Stimulated activated memory B cell treated with anti-CD40 and anti-IgM and Interleukin-4, amounts not matched to agents 10 μg/mL and 1 μg/mL and 100 μg/mL, for 72 hours (primary cell): ENCODE measurements around the gene GLYAT.

ENCODE experiments used
- ATAC-seq: fragments of 150-1000 bp; cut with Tn5 transposase; 2 replicates; pipeline ENCODE4 v1.10.0; 2021
- H3K27ac Mint-ChIP-seq: one replicate; pipeline ENCODE4 v1.8.0; 2022; ENCODE audit warnings: mild to moderate bottlenecking, mixed read lengths
- H3K27me3 Mint-ChIP-seq: one replicate; pipeline ENCODE4 v1.8.0; 2022; ENCODE audit warnings: mixed read lengths
- H3K36me3 Mint-ChIP-seq: one replicate; pipeline ENCODE4 v1.8.0; 2022; ENCODE audit warnings: mixed read lengths
- H3K4me1 Mint-ChIP-seq: one replicate; pipeline ENCODE4 v1.8.0; 2022; ENCODE audit warnings: mixed read lengths
- H3K4me3 Mint-ChIP-seq: one replicate; pipeline ENCODE4 v1.8.0; 2022; ENCODE audit warnings: mild to moderate bottlenecking, moderate library complexity, mixed read lengths
- H3K9me3 Mint-ChIP-seq: one replicate; pipeline ENCODE4 v1.8.0; 2022; ENCODE audit warnings: mixed read lengths

The GLYAT gene

GRCh38 chr11:58763120-58763490, 31.4 kb upstream of the GLYAT start:
- no peaks in the 10 kb centered on the region for H3K9me3 Mint-ChIP-seq
- H3K27me3 Mint-ChIP-seq, result peaks cover 39% of the 10 kb centered on the region
- H3K27ac Mint-ChIP-seq, result no peak overlapping the region
- H3K36me3 Mint-ChIP-seq, result no peaks in the 10 kb centered on the region
- no peaks in the 10 kb centered on the region for H3K4me1 Mint-ChIP-seq
- ATAC-seq, result no peak
- no peak overlapping the region for H3K4me3 Mint-ChIP-seq

DNA sequence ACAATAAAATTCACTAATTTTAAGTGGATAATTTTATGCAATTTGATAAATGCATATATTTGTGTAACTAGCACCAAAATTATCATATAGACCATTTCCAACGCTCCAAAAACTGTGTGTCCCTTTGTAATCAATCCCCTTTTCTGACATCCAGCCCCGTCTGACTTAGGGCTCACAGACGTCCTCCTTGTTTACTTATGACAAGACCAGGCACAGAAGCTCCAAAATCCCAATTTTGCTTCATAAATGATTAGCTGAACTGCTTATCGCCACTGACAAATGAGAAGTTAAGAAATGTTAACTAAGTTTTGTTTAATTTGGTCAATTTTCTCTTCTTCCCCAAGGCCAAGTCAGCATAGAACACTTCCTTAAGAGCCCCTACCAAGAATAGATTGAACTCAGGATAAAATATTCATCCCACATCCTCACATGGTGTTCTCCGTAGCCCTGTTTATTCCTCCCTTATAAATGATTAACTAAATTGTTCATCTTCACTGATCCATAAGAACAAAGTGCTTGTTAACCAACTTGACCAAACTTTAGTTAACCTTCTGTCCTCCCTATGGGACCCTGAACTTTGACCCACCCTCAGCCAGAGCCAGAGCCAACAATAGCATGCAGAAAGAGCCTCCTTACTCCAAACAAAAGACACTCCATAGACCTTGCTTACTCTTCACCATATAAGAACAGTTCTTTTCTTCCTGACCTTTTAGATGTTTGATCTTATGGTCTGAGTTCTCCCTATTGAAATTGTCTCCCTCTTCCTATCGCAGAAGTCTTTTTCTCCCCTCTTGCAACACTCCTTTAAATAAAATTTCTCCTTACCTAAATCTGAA, 30.8 kb upstream of the GLYAT start:
- Mint-ChIP-seq H3K36me3 (no peaks in the 10 kb centered on the region), H3K9me3 (no peaks in the 10 kb centered on the region), H3K27me3 (peaks cover 39% of the 10 kb centered on the region), H3K27ac (no peak overlapping the region), H3K4me3 (no peak overlapping the region), H3K4me1 (no peaks in the 10 kb centered on the region)
- ATAC-seq, result no peak

- Mint-ChIP-seq H3K27ac (no peak overlapping the region), H3K9me3 (no peaks in the 10 kb centered on the region), H3K4me3 (no peak overlapping the region), H3K4me1 (no peaks in the 10 kb centered on the region), H3K36me3 (no peaks in the 10 kb centered on the region), H3K27me3 (peaks cover 10% of the 10 kb centered on the region)
- ATAC-seq, result no peak
These were observed 25.7 kb upstream of the GLYAT start for GRCh38 chr11:58757439-58757838.

DNA sequence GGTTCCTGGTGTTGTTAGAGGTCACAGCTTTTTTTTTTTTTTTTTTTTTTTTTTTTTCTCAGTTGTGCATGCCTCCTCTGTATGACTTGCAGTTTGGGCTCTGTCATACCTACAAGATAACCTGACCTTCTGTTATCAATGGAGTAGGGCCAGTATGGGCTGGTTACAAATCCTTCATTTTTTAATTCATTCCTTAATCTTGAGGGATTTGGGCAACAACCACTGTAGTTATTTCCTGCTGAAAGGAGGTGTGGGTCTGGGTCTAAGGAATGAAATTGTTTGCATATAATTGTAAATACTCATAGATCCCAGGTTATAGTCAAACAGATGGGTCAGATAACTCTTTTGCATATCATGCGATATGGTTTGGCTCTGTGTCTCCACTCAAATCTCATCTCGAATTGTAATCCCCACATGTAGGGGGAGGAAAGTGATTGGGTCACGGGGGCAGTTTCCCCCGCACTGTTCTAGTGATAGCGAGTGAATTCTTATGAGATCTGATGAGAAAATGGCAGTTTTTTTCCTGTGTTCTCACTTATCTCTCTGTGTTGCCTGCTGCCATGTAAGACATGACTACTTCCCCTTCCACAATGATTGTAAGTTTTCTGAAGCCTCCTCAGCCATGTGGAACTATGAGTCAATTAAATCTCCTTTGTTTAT, 14.1 kb upstream of the GLYAT start:
- H3K4me3 Mint-ChIP-seq, result no peak overlapping the region
- H3K36me3 Mint-ChIP-seq, result peaks cover 4% of the 10 kb centered on the region
- H3K27ac Mint-ChIP-seq, result no peak overlapping the region
- ATAC-seq, result no peak
- H3K4me1 Mint-ChIP-seq, result no peaks in the 10 kb centered on the region
- H3K9me3 Mint-ChIP-seq, result peaks cover 15% of the 10 kb centered on the region
- peaks cover 69% of the 10 kb centered on the region for H3K27me3 Mint-ChIP-seq

DNA sequence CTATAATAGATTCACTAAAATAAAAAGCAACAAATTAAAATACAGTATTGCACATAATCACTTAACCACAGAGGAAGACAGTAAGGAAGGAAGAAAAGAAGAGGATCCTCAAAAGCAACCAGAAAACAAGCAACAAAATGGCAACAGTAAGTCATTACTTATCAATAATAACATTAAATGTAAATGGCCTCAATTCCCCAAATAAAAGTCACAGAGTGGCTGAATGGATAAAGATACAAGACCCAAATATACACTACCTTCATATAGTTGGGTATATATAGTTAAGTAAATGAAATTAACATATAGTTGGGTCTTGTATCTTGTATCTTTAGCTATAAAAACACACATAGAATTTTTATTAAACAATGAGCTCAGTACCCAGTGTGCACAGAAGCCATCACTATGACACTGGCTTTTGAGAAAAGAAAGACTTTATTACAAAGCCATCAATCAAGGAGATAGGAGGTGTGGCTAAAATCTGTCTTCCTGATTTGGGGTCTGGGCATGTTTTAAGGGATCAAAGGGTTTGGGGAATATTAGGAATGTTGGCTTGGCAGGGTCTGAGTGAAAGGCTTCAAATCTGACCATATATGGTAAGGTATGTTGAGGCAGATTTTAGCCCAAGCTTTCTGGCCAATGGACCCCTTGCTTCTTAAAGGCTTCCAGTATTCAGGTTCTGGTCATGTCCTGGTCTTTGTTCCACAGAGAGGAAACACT, 13.4 kb upstream of the GLYAT start:
- no peak overlapping the region for H3K4me3 Mint-ChIP-seq
- H3K4me1 Mint-ChIP-seq, result no peaks in the 10 kb centered on the region
- peaks cover 16% of the 10 kb centered on the region for H3K9me3 Mint-ChIP-seq
- H3K27me3 Mint-ChIP-seq, result peaks cover 69% of the 10 kb centered on the region
- H3K27ac Mint-ChIP-seq, result no peak overlapping the region
- ATAC-seq, result no peak
- H3K36me3 Mint-ChIP-seq, result peaks cover 6% of the 10 kb centered on the region

DNA sequence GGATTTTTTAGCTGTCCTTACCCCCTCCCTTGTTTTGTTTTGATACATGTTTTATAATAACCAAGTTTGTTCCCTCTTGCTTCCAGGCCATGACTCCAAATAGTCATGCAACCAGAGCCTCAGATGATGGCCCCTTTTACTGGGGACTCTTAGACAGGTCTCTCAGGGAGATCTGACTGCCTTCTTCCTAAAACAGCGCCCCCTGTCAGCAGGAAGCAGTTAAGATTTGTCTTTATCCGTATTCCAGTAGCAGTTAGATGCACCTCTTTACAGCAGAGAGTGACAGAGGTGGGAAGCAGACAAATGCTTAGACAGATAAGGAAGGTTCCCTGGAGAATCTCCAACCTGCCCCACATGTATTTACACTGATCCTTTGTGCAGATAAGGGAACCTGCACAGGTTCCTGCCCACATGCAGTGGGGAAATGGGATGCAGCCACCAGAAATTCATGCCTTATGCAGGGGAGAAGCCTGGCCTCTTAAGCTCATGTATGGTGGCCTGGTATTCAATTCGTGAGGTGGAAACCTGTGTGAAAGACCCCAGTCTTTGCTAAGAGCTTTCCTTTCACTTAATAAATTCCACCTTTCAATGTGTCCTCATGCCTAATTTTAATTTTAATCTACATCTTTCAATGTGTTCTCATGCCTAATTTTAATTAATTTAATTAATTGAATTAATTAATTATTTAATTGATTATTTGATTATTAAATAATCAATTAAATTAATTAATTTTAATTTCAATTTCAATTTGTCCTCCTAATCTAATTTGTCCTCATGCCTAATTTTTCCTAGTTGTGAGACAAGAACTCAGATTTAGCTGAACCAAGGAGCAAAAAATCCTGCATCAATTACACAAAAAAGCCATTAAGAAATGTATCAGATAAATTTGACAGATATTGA, 11.5 kb upstream of the GLYAT start:
- no peak overlapping the region for H3K27ac Mint-ChIP-seq
- peaks cover 6% of the 10 kb centered on the region for H3K36me3 Mint-ChIP-seq
- H3K27me3 Mint-ChIP-seq, result peaks cover 75% of the 10 kb centered on the region
- peaks cover 18% of the 10 kb centered on the region for H3K9me3 Mint-ChIP-seq
- no peak overlapping the region for H3K4me3 Mint-ChIP-seq
- no peaks in the 10 kb centered on the region for H3K4me1 Mint-ChIP-seq
- no peak for ATAC-seq

DNA sequence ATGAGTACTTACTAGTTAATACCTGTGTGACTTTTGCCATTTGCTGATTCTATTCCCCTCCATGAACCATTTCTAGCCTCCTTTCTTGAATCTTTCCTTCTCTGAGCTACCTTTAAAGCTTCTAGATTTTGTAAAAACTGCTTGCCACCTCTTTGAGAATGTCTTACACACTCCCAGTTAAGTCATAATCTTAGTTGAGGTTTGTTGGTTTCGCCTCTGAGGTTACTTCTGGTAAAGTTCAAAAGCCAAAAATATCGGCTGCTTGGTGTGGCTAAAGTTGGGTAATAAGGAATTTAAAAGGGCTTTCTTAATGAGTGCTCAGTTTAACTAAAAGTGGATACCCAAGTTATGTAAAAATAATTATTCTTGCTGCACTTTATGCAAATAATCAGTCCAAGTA, 10.4 kb upstream of the GLYAT start:
- Mint-ChIP-seq H3K4me3 (no peak overlapping the region), H3K9me3 (peaks cover 18% of the 10 kb centered on the region), H3K36me3 (peaks cover 6% of the 10 kb centered on the region), H3K27me3 (peaks cover 70% of the 10 kb centered on the region), H3K4me1 (no peaks in the 10 kb centered on the region), H3K27ac (no peak overlapping the region)
- ATAC-seq, result no peak

DNA sequence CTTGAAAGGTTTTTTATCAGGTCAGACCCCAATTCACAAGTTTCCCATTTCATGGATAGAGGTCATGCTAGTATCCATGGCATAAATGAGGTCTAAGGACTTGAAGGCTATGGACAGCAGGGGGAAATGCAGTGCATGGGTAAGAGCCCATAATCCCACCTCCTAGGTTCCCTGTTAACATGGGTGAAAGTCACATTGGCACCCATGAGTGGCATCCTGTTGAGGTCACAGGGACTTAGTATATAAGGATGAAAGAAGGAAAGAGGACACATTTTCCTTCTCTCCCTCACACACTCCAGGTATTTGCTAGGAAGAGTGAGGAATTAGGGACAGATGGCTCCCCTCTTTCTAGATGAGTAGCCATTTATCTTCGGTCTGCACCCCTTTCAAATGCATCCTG, 9.4 kb upstream of the GLYAT start:
- Mint-ChIP-seq H3K4me1 (no peaks in the 10 kb centered on the region), H3K27me3 (peaks cover 67% of the 10 kb centered on the region), H3K9me3 (peaks cover 18% of the 10 kb centered on the region), H3K4me3 (no peak overlapping the region), H3K36me3 (peaks cover 6% of the 10 kb centered on the region), H3K27ac (no peak overlapping the region)
- no peak for ATAC-seq

DNA sequence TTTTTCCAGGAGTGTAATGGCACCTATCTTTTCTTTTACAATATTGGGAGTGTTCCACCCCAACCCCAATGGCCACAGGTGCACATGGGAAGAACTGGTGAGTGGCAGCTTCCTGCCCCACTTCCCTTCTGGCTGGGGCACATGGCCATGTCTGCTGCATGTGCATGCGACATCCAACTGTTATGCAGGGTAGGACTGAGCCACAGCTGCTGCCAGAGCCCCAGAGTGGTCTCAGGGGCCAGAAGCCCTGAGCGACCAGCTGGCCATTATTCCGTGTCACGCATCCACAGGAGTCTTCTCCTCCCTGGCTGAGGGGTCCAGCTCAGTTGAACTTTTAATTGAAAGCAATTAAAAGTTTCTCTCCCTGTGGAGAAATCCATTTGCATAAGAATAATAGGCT, 8.7 kb upstream of the GLYAT start:
- ATAC-seq, result no peak
- Mint-ChIP-seq H3K36me3 (peaks cover 6% of the 10 kb centered on the region), H3K4me1 (no peaks in the 10 kb centered on the region), H3K27me3 (peaks cover 65% of the 10 kb centered on the region), H3K9me3 (peaks cover 18% of the 10 kb centered on the region), H3K4me3 (no peak overlapping the region), H3K27ac (no peak overlapping the region)

GRCh38 chr11:58739725-58740430, 8.1 kb upstream of the GLYAT start:
- Mint-ChIP-seq H3K27ac (no peak overlapping the region), H3K4me3 (no peak overlapping the region), H3K4me1 (no peaks in the 10 kb centered on the region), H3K27me3 (peaks cover 67% of the 10 kb centered on the region), H3K9me3 (peaks cover 17% of the 10 kb centered on the region), H3K36me3 (peaks cover 6% of the 10 kb centered on the region)
- ATAC-seq, result no peak

GRCh38 chr11:58734681-58735490, 3.1 kb upstream of the GLYAT start:
- Mint-ChIP-seq H3K4me1 (no peaks in the 10 kb centered on the region), H3K9me3 (peaks cover 2% of the 10 kb centered on the region), H3K4me3 (no peak overlapping the region), H3K27ac (no peak overlapping the region), H3K27me3 (peaks cover 28% of the 10 kb centered on the region), H3K36me3 (no peaks in the 10 kb centered on the region)
- ATAC-seq, result no peak

DNA sequence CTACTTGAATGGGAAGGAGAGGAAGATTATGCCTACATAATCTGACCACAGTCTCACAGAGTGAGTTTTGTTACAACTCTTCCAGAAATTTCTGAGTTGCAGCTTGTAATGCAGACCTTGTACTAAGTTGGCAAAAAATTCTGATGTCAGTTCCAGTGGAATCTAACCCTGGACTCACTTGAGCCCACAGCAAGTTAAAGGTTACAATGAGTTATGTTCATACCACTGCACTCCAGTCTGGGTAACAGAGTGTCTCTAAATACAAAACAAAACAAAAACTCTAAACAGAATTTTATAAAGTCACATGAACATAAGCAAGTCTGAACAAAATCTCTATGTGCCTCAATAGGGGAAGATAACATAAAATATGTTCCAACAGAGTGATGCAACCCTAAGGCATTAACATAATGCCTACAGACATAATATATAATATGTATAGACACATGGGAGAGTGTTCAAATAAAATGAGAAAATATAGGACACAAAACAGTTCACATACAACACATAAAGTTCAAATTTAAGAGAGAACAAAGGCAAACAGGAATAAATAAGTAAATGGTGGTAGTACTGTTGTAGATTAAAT, 1.1 kb downstream of the GLYAT start:
- Mint-ChIP-seq H3K4me1 (peaks cover 21% of the 10 kb centered on the region), H3K27ac (no peak overlapping the region)

DNA sequence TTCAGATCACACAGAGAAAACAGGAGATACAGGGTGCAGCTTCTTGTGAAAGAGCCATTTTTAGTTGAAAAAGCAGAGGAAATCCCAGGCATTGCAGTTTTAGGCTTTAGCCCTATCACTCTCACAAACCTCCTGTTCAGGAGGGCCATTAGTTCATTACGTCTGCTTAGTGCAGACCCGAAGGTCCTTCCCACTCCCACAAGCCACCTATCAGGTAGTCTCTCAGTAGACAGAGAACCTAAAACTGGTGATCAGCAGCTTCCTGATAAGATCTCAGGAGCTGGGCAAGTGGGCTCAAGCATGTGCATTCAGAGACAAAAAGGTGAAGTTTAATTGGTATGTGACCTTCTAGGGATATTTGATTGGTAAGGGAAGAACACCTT, 4.3 kb downstream of the GLYAT start:
- Mint-ChIP-seq H3K4me1 (peaks cover 21% of the 10 kb centered on the region), H3K36me3 (no peaks in the 10 kb centered on the region), H3K9me3 (no peaks in the 10 kb centered on the region), H3K27ac (no peak overlapping the region), H3K27me3 (no peaks in the 10 kb centered on the region), H3K4me3 (no peak overlapping the region)
- no peak for ATAC-seq

More for the DNA sequence above, 1.1 kb downstream of the GLYAT start:
- no peak for ATAC-seq
- no peak overlapping the region for H3K4me3 Mint-ChIP-seq
- H3K27me3 Mint-ChIP-seq, result peaks cover 11% of the 10 kb centered on the region
- no peaks in the 10 kb centered on the region for H3K9me3 Mint-ChIP-seq
- H3K36me3 Mint-ChIP-seq, result no peaks in the 10 kb centered on the region
